DMS53 treated with DMSO at 0.1 percent for 48 hours (cell line): ENCODE measurements around the gene OSER1.
A peak's percentile ranks its signal among the peaks of the same experiment; 100 is the strongest.

Source experiments
- DNase-seq: peaks from one replicate; lab custom pipeline; 2025; ENCODE audit not compliant: unreplicated experiment; lab: John Stamatoyannopoulos, UW

The OSER1 gene

GRCh38 chr20:44228465-44229258, 18.1 kb upstream of the OSER1 start:
- DNase-seq, result no peak

- no peak for DNase-seq
Measured at GRCh38 chr20:44224637-44225036, 14.1 kb upstream of the OSER1 start.

- no peak for DNase-seq
Measured at GRCh38 chr20:44223721-44224120, 13.2 kb upstream of the OSER1 start.

GRCh38 chr20:44222633-44223368, 12.2 kb upstream of the OSER1 start:
- no peak for DNase-seq

GRCh38 chr20:44222027-44222426, 11.5 kb upstream of the OSER1 start:
- no peak for DNase-seq

- DNase-seq, result no peak
Measured at GRCh38 chr20:44221368-44221954, 10.9 kb upstream of the OSER1 start.

GRCh38 chr20:44219791-44220190, 9.2 kb upstream of the OSER1 start:
- DNase-seq, result no peak

- no peak for DNase-seq
Measured at GRCh38 chr20:44219170-44219730, 8.7 kb upstream of the OSER1 start.

GRCh38 chr20:44218446-44218845, 7.9 kb upstream of the OSER1 start:
- DNase-seq, result no peak

GRCh38 chr20:44217342-44218092, 6.9 kb upstream of the OSER1 start:
- peak; percentile 87 for DNase-seq

- peak; percentile 47 for DNase-seq
Measured at GRCh38 chr20:44215125-44215524, 4.6 kb upstream of the OSER1 start.

GRCh38 chr20:44212792-44213191, 2.2 kb upstream of the OSER1 start:
- no peak for DNase-seq

GRCh38 chr20:44211177-44212039, 837 bp upstream of the OSER1 start:
- peak; percentile 66 for DNase-seq

- no peak for DNase-seq
Measured at GRCh38 chr20:44209686-44210405, 725 bp downstream of the OSER1 start.

GRCh38 chr20:44208770-44209169, 1.8 kb downstream of the OSER1 start:
- DNase-seq, result no peak

- DNase-seq, result no peak
Measured at GRCh38 chr20:44208165-44208564, 2.4 kb downstream of the OSER1 start.

GRCh38 chr20:44207126-44207723, 3.3 kb downstream of the OSER1 start:
- DNase-seq, result no peak

GRCh38 chr20:44206132-44206531, 4.4 kb downstream of the OSER1 start:
- no peak for DNase-seq

- no peak for DNase-seq
Measured at GRCh38 chr20:44204832-44205215, 5.7 kb downstream of the OSER1 start.
